CD14-positive monocyte (primary cell): ENCODE measurements around the gene SH3BP5. TPM values are rescaled to one million over a fixed set of nuclear protein-coding genes. Genes with fewer than 3 reads are reported as not detected.

Experiments used
- DNase-seq, 3 donors: peaks; one replicate each; pipeline ENCODE4 v3.0.0-alpha.2; 2011 to 2022
- H2AFZ ChIP-seq: 2 replicates; pipeline ENCODE4 v1.6.0; 2012; ENCODE audit warnings: mild to moderate bottlenecking, low read depth, low read length, inconsistent platforms; ENCODE audit not compliant: insufficient read depth, poor library complexity, severe bottlenecking
- H3K27ac ChIP-seq, 2 donors: 1 replicate in 1 of 2; 2 replicates in 1 of 2; pipeline ENCODE4 v1.5.1; 2012 to 2013; ENCODE audit warnings: low read length in 2 of 2, control low read depth in 1 of 2, inconsistent platforms in 1 of 2, low read depth in 1 of 2, mild to moderate bottlenecking in 1 of 2
- H3K27me3 ChIP-seq, 2 donors: one replicate each; pipeline versions ENCODE4 v1.6.0 to v1.6.1; 2011 to 2013; ENCODE audit warnings: low read length in 2 of 2; ENCODE audit not compliant: control insufficient read depth in 2 of 2, insufficient read depth in 2 of 2
- H3K36me3 ChIP-seq, 2 donors: replicated peaks in 1 of 2; 1 replicate in 1 of 2; 2 replicates in 1 of 2; pipeline versions ENCODE4 v1.5.1 to v1.6.1; 2012 to 2013; ENCODE audit warnings: low read length in 2 of 2, control low read depth in 1 of 2, inconsistent platforms in 1 of 2, mild to moderate bottlenecking in 1 of 2; ENCODE audit not compliant: insufficient read depth in 2 of 2, control insufficient read depth in 1 of 2
- H3K4me1 ChIP-seq, 2 donors: 1 replicate in 1 of 2; 2 replicates in 1 of 2; pipeline versions ENCODE4 v1.5.1 to v1.6.1; 2012 to 2013; ENCODE audit warnings: low read length in 2 of 2, control low read depth in 1 of 2, inconsistent platforms in 1 of 2, mild to moderate bottlenecking in 1 of 2, moderate library complexity in 1 of 2; ENCODE audit not compliant: insufficient read depth in 2 of 2, control insufficient read depth in 1 of 2
- H3K4me2 ChIP-seq: replicated peaks from 2 replicates; pipeline ENCODE3; 2012; ENCODE audit warnings: low read length, moderate library complexity, mild to moderate bottlenecking; ENCODE audit not compliant: poor library complexity, severe bottlenecking; ENCODE audit errors: extremely low read depth
- H3K4me3 ChIP-seq, 3 experiments: fragments of 200-600 bp in 1 of 3; sonication (generic) in 1 of 3; replicated peaks in 1 of 3; 1 replicate in 2 of 3; 2 replicates in 1 of 3; pipeline ENCODE4 v1.5.1; 2011 to 2013; ENCODE audit warnings: low read length in 3 of 3, mild to moderate bottlenecking in 3 of 3, control low read depth in 2 of 3, low read depth in 2 of 3, inconsistent platforms in 1 of 3, moderate library complexity in 1 of 3
- H3K79me2 ChIP-seq: 2 replicates; pipeline ENCODE4 v1.6.0; 2012; ENCODE audit warnings: mild to moderate bottlenecking, control low read depth, inconsistent platforms, low read length, moderate library complexity; ENCODE audit not compliant: insufficient read depth
- H3K9ac ChIP-seq: 2 replicates; pipeline ENCODE4 v1.6.0; 2017; ENCODE audit warnings: low read length, mild to moderate bottlenecking; ENCODE audit not compliant: insufficient read depth, poor library complexity, severe bottlenecking
- H3K9me3 ChIP-seq, 2 donors: replicated peaks in 1 of 2; 1 replicate in 1 of 2; 2 replicates in 1 of 2; pipeline versions ENCODE4 v1.5.1 to v1.6.1; 2012 to 2013; ENCODE audit warnings: low read length in 2 of 2, control low read depth in 1 of 2; ENCODE audit not compliant: control insufficient read depth in 1 of 2, insufficient read depth in 1 of 2
- H4K20me1 ChIP-seq: 2 replicates; pipeline ENCODE4 v1.6.0; 2012; ENCODE audit warnings: mild to moderate bottlenecking, low read length, control low read depth, moderate library complexity; ENCODE audit not compliant: insufficient read depth
- H3K27ac Mint-ChIP-seq, 7 donors: one replicate each; pipeline ENCODE4 v1.8.0; 2020; ENCODE audit warnings: mild to moderate bottlenecking in 7 of 7, mixed read lengths in 7 of 7, moderate library complexity in 6 of 7, inconsistent platforms in 2 of 7
- H3K27me3 Mint-ChIP-seq, 3 donors: one replicate each; pipeline ENCODE4 v1.8.0; 2021 to 2022; ENCODE audit warnings: low read depth in 3 of 3, mild to moderate bottlenecking in 3 of 3, mixed read lengths in 3 of 3, moderate library complexity in 3 of 3, inconsistent platforms in 1 of 3
- H3K36me3 Mint-ChIP-seq, 2 donors: one replicate each; pipeline ENCODE4 v1.8.0; 2020; ENCODE audit warnings: mixed read lengths in 2 of 2, inconsistent platforms in 1 of 2, mild to moderate bottlenecking in 1 of 2
- H3K4me1 Mint-ChIP-seq: one replicate; pipeline ENCODE4 v1.8.0; 2020; ENCODE audit warnings: mild to moderate bottlenecking, mixed read lengths
- H3K4me3 Mint-ChIP-seq, 2 donors: one replicate each; pipeline ENCODE4 v1.8.0; 2020; ENCODE audit warnings: mild to moderate bottlenecking in 2 of 2, mixed read lengths in 2 of 2, moderate library complexity in 1 of 2
- H3K9me3 Mint-ChIP-seq, 7 donors: one replicate each; pipeline ENCODE4 v1.8.0; 2020 to 2022; ENCODE audit warnings: mixed read lengths in 7 of 7, mild to moderate bottlenecking in 6 of 7, moderate library complexity in 6 of 7, inconsistent platforms in 2 of 7
- WGBS: methylation state at CpG from one replicate; pipeline ENCODE4 v1.1.5; 2013; ENCODE audit warnings: missing lambda C conversion rate; ENCODE audit not compliant: insufficient coverage; 5-methylcytosine and 5-hydroxymethylcytosine counted together
- intact Hi-C, 2 donors: fragments of 100-400 bp; cut with micrococcal nuclease; formaldehyde crosslinking; loops; one replicate each; pipeline versions ENCODE4 v1.15.0 to v1.15.1; 2023
- polyA plus RNA-seq, 3 donors: library from polyadenylated mRNA; depleted of rRNA in 1 of 3; unstranded in 2 of 3; stranded (reverse) in 1 of 3; fragments of 300-500 nt in 2 of 3; fragments of >200 nt in 1 of 3; fragmentation: Illumina TruSeq in 2 of 3; gene quantifications; 1 replicate in 2 of 3; 2 replicates in 1 of 3; pipeline ENCODE4 v1.2.3, GENCODE V29; 2012 to 2021
- TF ChIP-seq, protein P1 (sequence below): fragments of 200-600 bp; IDR thresholded peaks from one replicate; pipeline ENCODE4 v1.8.0; 2022; ENCODE audit warnings: antibody characterized with exemption, mild to moderate bottlenecking

The SH3BP5 gene
- polyA plus RNA-seq, 3 donors, result 10.7 to 29.6 (median 22.8) TPM

- Mint-ChIP-seq H3K4me1 (no peaks in the 10 kb centered on the region), H3K27ac (no peak overlapping the region), H3K36me3 (peaks cover 55 to 67% of the 10 kb centered on the region in 2 donors), H3K27me3 (no peaks in the 10 kb centered on the region), H3K9me3 (peaks cover 0 to 2% (median 0%) of the 10 kb centered on the region in 7 donors), H3K4me3 (no peak overlapping the region)
- H3K27me3 ChIP-seq, result no peaks in the 10 kb centered on the region
- H3K27ac ChIP-seq, result no peak overlapping the region
- H3K9me3 ChIP-seq, result no peaks in the 10 kb centered on the region
- H4K20me1 ChIP-seq, result no peaks in the 10 kb centered on the region
- no peak for DNase-seq
- TF ChIP-seq, protein P1, sequence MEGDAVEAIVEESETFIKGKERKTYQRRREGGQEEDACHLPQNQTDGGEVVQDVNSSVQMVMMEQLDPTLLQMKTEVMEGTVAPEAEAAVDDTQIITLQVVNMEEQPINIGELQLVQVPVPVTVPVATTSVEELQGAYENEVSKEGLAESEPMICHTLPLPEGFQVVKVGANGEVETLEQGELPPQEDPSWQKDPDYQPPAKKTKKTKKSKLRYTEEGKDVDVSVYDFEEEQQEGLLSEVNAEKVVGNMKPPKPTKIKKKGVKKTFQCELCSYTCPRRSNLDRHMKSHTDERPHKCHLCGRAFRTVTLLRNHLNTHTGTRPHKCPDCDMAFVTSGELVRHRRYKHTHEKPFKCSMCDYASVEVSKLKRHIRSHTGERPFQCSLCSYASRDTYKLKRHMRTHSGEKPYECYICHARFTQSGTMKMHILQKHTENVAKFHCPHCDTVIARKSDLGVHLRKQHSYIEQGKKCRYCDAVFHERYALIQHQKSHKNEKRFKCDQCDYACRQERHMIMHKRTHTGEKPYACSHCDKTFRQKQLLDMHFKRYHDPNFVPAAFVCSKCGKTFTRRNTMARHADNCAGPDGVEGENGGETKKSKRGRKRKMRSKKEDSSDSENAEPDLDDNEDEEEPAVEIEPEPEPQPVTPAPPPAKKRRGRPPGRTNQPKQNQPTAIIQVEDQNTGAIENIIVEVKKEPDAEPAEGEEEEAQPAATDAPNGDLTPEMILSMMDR, result no peak
- no peaks in the 10 kb centered on the region for H3K79me2 ChIP-seq
- no peak overlapping the region for H2AFZ ChIP-seq
- intact Hi-C loops, result no loop called here
- no CpG with 5 or more reads among the region's 4 CpGs for WGBS
- H3K4me2 ChIP-seq, result no peak overlapping the region
- no peaks in the 10 kb centered on the region for H3K4me1 ChIP-seq
- H3K36me3 ChIP-seq, result peaks cover 78 to 94% of the 10 kb centered on the region in 2 donors
- no peak overlapping the region for H3K4me3 ChIP-seq
- H3K9ac ChIP-seq, result no peak overlapping the region
Measured at GRCh38 chr3:15229262-15229661, 103.1 kb downstream of the SH3BP5 start.

GRCh38 chr3:15228147-15228546, 104.2 kb downstream of the SH3BP5 start:
- Histone ChIP-seq H3K4me1 (no peaks in the 10 kb centered on the region), H3K36me3 (peaks cover 80 to 95% of the 10 kb centered on the region in 2 donors), H3K4me2 (no peak overlapping the region), H3K27me3 (no peaks in the 10 kb centered on the region), H2AFZ (no peak overlapping the region), H3K9ac (no peak overlapping the region), H3K79me2 (no peaks in the 10 kb centered on the region), H3K4me3 (no peak overlapping the region), H4K20me1 (peaks cover 2% of the 10 kb centered on the region), H3K27ac (no peak overlapping the region), H3K9me3 (no peaks in the 10 kb centered on the region)
- TF ChIP-seq, protein P1, result no peak
- H3K4me3 Mint-ChIP-seq, result no peak overlapping the region
- H3K4me1 Mint-ChIP-seq, result no peaks in the 10 kb centered on the region
- H3K36me3 Mint-ChIP-seq, result peaks cover 54 to 67% of the 10 kb centered on the region in 2 donors
- intact Hi-C loops, result no loop called here
- peaks cover 0 to 2% (median 0%) of the 10 kb centered on the region in 7 donors for H3K9me3 Mint-ChIP-seq
- H3K27ac Mint-ChIP-seq, result no peak overlapping the region
- 100% methylated on average over 1 of the region's 1 CpG for WGBS
- no peaks in the 10 kb centered on the region for H3K27me3 Mint-ChIP-seq
- DNase-seq, result no peak
